Large intestine (tissue), 12 donors: ENCODE data around the gene CACNG3. TPM values are rescaled to one million over a fixed set of nuclear protein-coding genes. Genes with fewer than 3 reads are reported as not detected.

Experiments
- DNase-seq, 2 donors: peaks; one replicate each; pipeline versions ENCODE4 v3.0.0 to v3.0.0-alpha.2; 2013
- H3K27ac ChIP-seq: one replicate; pipeline ENCODE4 v1.5.1; 2013; ENCODE audit warnings: low read length
- H3K27me3 ChIP-seq: 2 replicates; pipeline ENCODE4 v1.6.1; 2013; ENCODE audit warnings: low read length; ENCODE audit not compliant: control insufficient read depth, insufficient read depth
- H3K36me3 ChIP-seq: 2 replicates; pipeline ENCODE4 v1.6.1; 2013; ENCODE audit warnings: low read length; ENCODE audit not compliant: control insufficient read depth, insufficient read depth
- H3K4me1 ChIP-seq: one replicate; pipeline ENCODE4 v1.6.1; 2013; ENCODE audit warnings: low read length; ENCODE audit not compliant: control insufficient read depth, insufficient read depth
- H3K4me3 ChIP-seq: one replicate; pipeline ENCODE4 v1.5.1; 2013; ENCODE audit warnings: low read length
- H3K9me3 ChIP-seq: one replicate; pipeline ENCODE4 v1.6.1; 2013; ENCODE audit warnings: mild to moderate bottlenecking, low read depth, low read length, moderate library complexity; ENCODE audit not compliant: control insufficient read depth
- WGBS: methylation state at CpG from one replicate; pipeline ENCODE4 v1.1.5; 2013; ENCODE audit warnings: low lambda C conversion rate; ENCODE audit not compliant: insufficient coverage; 5-methylcytosine and 5-hydroxymethylcytosine counted together
- long read RNA-seq, 11 donors: transcript quantifications; one replicate each; lab custom pipeline, GENCODE V29; 2026
- polyA plus RNA-seq: library from polyadenylated mRNA; unstranded; fragments of 120-200 nt; gene quantifications from one replicate; pipeline ENCODE4 v1.2.1, GENCODE V29; 2013

CACNG3 gene
- 0.01 TPM for polyA plus RNA-seq
- long read RNA-seq, donor 1, result 0 reads
- long read RNA-seq, donor 2, result 0 reads
- long read RNA-seq, donor 3, result 0 reads
- long read RNA-seq, donor 4, result 0 reads
- long read RNA-seq, donor 5, result 0 reads
- long read RNA-seq, donor 6, result 0 reads
- long read RNA-seq, donor 7, result 0 reads
- long read RNA-seq, donor 8, result 0 reads
- long read RNA-seq, donor 9, result 0 reads
- long read RNA-seq, donor 10, result 0 reads
- long read RNA-seq, donor 11, result 0 reads

GRCh38 chr16:24255456-24256371, at the start of gene CACNG3:
TSS of gene CACNG3 (plus strand) at chr16:24256335. CDS start at chr16:24256755, 420 bp downstream.
- WGBS, result no CpG with 5 or more reads among the region's 54 CpGs

GRCh38 chr16:24206926-24207325, 49.2 kb upstream of the CACNG3 start:
- H3K9me3 ChIP-seq, result no peaks in the 10 kb centered on the region
- H3K4me1 ChIP-seq, result no peaks in the 10 kb centered on the region
- peaks cover 3% of the 10 kb centered on the region for H3K27me3 ChIP-seq
- 86% methylated on average over 1 of the region's 3 CpGs for WGBS
- no peak overlapping the region for H3K27ac ChIP-seq
- H3K36me3 ChIP-seq, result no peaks in the 10 kb centered on the region
- H3K4me3 ChIP-seq, result no peak overlapping the region
- no peak for DNase-seq

More at GRCh38 chr16:24255456-24256371, at the start of gene CACNG3:
- Histone ChIP-seq H3K27me3 (peaks cover 14% of the 10 kb centered on the region), H3K27ac (no peak within 1 kb of the TSS), H3K4me1 (no peaks in the 10 kb centered on the region), H3K4me3 (no peak within 1 kb of the TSS), H3K36me3 (no peaks in the 10 kb centered on the region), H3K9me3 (peaks cover 5% of the 10 kb centered on the region)
- peak; percentile 26 to 50 for DNase-seq

GRCh38 chr16:24208710-24209109, 47.4 kb upstream of the CACNG3 start:
- Histone ChIP-seq H3K4me3 (no peak overlapping the region), H3K9me3 (no peaks in the 10 kb centered on the region), H3K4me1 (no peaks in the 10 kb centered on the region), H3K36me3 (no peaks in the 10 kb centered on the region), H3K27ac (no peak overlapping the region), H3K27me3 (peaks cover 3% of the 10 kb centered on the region)
- no peak for DNase-seq
- no CpG with 5 or more reads among the region's 5 CpGs for WGBS

- WGBS, result no CpG with 5 or more reads among the region's 3 CpGs
- no peak for DNase-seq
Observed at GRCh38 chr16:24214992-24215391, 41.1 kb upstream of the CACNG3 start.

GRCh38 chr16:24216961-24217360, 39.2 kb upstream of the CACNG3 start:
- DNase-seq, result no peak
- Histone ChIP-seq H3K36me3 (no peaks in the 10 kb centered on the region), H3K9me3 (no peaks in the 10 kb centered on the region), H3K4me1 (no peaks in the 10 kb centered on the region), H3K4me3 (no peak overlapping the region), H3K27me3 (no peaks in the 10 kb centered on the region), H3K27ac (no peak overlapping the region)

More at GRCh38 chr16:24214992-24215391, 41.1 kb upstream of the CACNG3 start:
- no peaks in the 10 kb centered on the region for H3K36me3 ChIP-seq
- no peaks in the 10 kb centered on the region for H3K9me3 ChIP-seq
- no peak overlapping the region for H3K27ac ChIP-seq
- H3K4me3 ChIP-seq, result no peak overlapping the region
- H3K4me1 ChIP-seq, result no peaks in the 10 kb centered on the region
- H3K27me3 ChIP-seq, result no peaks in the 10 kb centered on the region

- no peaks in the 10 kb centered on the region for H3K36me3 ChIP-seq
- no peak for DNase-seq
- no peak overlapping the region for H3K27ac ChIP-seq
- no peaks in the 10 kb centered on the region for H3K4me1 ChIP-seq
- no peaks in the 10 kb centered on the region for H3K27me3 ChIP-seq
- no peaks in the 10 kb centered on the region for H3K9me3 ChIP-seq
- no peak overlapping the region for H3K4me3 ChIP-seq
- no CpG with 5 or more reads among the region's 3 CpGs for WGBS
Observed at GRCh38 chr16:24217461-24217860, 38.7 kb upstream of the CACNG3 start.

GRCh38 chr16:24218299-24218698, 37.8 kb upstream of the CACNG3 start:
- no CpG with 5 or more reads among the region's 4 CpGs for WGBS
- Histone ChIP-seq H3K9me3 (no peaks in the 10 kb centered on the region), H3K36me3 (no peaks in the 10 kb centered on the region), H3K27me3 (no peaks in the 10 kb centered on the region), H3K4me3 (no peak overlapping the region), H3K4me1 (no peaks in the 10 kb centered on the region), H3K27ac (no peak overlapping the region)
- DNase-seq, result no peak

GRCh38 chr16:24221219-24221618, 34.9 kb upstream of the CACNG3 start:
- no peak for DNase-seq
- Histone ChIP-seq H3K27ac (no peak overlapping the region), H3K27me3 (no peaks in the 10 kb centered on the region), H3K9me3 (no peaks in the 10 kb centered on the region), H3K36me3 (no peaks in the 10 kb centered on the region), H3K4me1 (no peaks in the 10 kb centered on the region), H3K4me3 (no peak overlapping the region)
- no CpG with 5 or more reads among the region's 2 CpGs for WGBS

- H3K27ac ChIP-seq, result no peak overlapping the region
- H3K4me1 ChIP-seq, result no peaks in the 10 kb centered on the region
- DNase-seq, result no peak
- no peak overlapping the region for H3K4me3 ChIP-seq
- no peaks in the 10 kb centered on the region for H3K27me3 ChIP-seq
- 100% methylated on average over 2 of the region's 7 CpGs for WGBS
- no peaks in the 10 kb centered on the region for H3K36me3 ChIP-seq
- no peaks in the 10 kb centered on the region for H3K9me3 ChIP-seq
Observed at GRCh38 chr16:24228514-24228913, 27.6 kb upstream of the CACNG3 start.

- DNase-seq, result no peak
- no peaks in the 10 kb centered on the region for H3K4me1 ChIP-seq
- no peaks in the 10 kb centered on the region for H3K27me3 ChIP-seq
- no peaks in the 10 kb centered on the region for H3K9me3 ChIP-seq
- 67% methylated on average over 1 of the region's 2 CpGs for WGBS
- H3K27ac ChIP-seq, result no peak overlapping the region
- H3K4me3 ChIP-seq, result no peak overlapping the region
- no peaks in the 10 kb centered on the region for H3K36me3 ChIP-seq
Observed at GRCh38 chr16:24232936-24233335, 23.2 kb upstream of the CACNG3 start.
